Epithelial cell of esophagus (primary cell): Measurements from ENCODE around the gene UBAC2.

Experiments
- DNase-seq: peaks from one replicate; pipeline ENCODE4 v3.0.0; 2010; ENCODE audit warnings: low read depth
- H3K4me3 ChIP-seq: 2 replicates; pipeline ENCODE4 v1.5.1; 2011; ENCODE audit warnings: mild to moderate bottlenecking, low read length, control low read depth
- CTCF ChIP-seq: IDR thresholded peaks from 2 replicates; pipeline ENCODE4 v1.5.1; 2011; ENCODE audit warnings: low read depth, mild to moderate bottlenecking, low read length, control low read depth, inconsistent platforms; ENCODE audit not compliant: insufficient read depth; ENCODE audit errors: missing control alignments

The UBAC2 gene

GRCh38 chr13:99363949-99364348 lies 163.3 kb downstream of the UBAC2 start:
- TF ChIP-seq CTCF, result no peak
- H3K4me3 ChIP-seq, result no peak overlapping the region
- no peak for DNase-seq

GRCh38 chr13:99366075-99366987 lies 165.7 kb downstream of the UBAC2 start:
- no peak for TF ChIP-seq CTCF
- no peak overlapping the region for H3K4me3 ChIP-seq
- DNase-seq, result no peak

GRCh38 chr13:99367106-99367616 lies 166.5 kb downstream of the UBAC2 start:
- DNase-seq, result no peak
- H3K4me3 ChIP-seq, result no peak overlapping the region
- no peak for TF ChIP-seq CTCF

- no peak overlapping the region for H3K4me3 ChIP-seq
- DNase-seq, result no peak
- TF ChIP-seq CTCF, result no peak
Measured at GRCh38 chr13:99367663-99368448, 167.2 kb downstream of the UBAC2 start.

GRCh38 chr13:99370481-99371275 lies 170.0 kb downstream of the UBAC2 start:
- TF ChIP-seq CTCF, result no peak
- H3K4me3 ChIP-seq, result no peak overlapping the region
- no peak for DNase-seq

- TF ChIP-seq CTCF, result no peak
- DNase-seq, result no peak
- H3K4me3 ChIP-seq, result no peak overlapping the region
Measured at GRCh38 chr13:99371956-99372355, 171.3 kb downstream of the UBAC2 start.
